Left lobe of liver (tissue), 2 donors: ENCODE measurements around the gene KRT79. TPM values are rescaled to one million over a fixed set of nuclear protein-coding genes. Genes with fewer than 3 reads are reported as not detected.

ENCODE experiments used
- ATAC-seq: fragments of 200-7000 bp; cut with Tn5 transposase; one replicate; pipeline ENCODE4 v1.9.1; 2020; ENCODE audit warnings: mild to moderate bottlenecking, moderate library complexity
- DNase-seq: peaks from one replicate; pipeline ENCODE4 v3.0.0-alpha.2; 2020; ENCODE audit warnings: low spot score
- total RNA-seq: library from RNA; stranded (reverse); gene quantifications from one replicate; pipeline ENCODE4 v1.2.1, GENCODE V29; 2021
- donor health status: DM: no; HTN: no; CAD: no; lungs with moderate emphysema.
- donor health status: DM: no; HTN: yes; CAD: no.

Gene KRT79
- total RNA-seq, 1 donor from 2014 or later: not detected

DNA sequence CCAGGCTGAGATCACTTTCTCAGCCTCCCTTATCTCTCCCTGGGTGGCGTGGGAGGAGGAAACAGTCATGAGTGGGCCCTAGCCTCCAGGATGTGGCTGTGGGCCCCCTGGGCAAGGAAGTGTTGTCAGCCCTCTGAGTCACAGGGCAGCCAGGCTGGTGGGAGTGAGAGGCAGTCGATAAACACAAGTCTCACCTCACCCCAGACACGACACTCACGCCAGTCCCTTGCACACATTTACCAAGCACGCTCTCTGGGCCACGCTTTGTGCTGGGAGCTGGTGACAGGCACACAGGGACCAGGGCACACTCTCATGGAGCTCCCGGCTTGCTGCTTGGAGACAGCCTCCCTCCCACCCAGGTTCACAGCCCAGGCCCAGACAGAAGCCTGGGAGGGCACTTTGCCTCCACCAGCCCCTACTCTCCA is 1.9 kb upstream of the KRT79 start:
- no peak for DNase-seq
- ATAC-seq: no peak

DNA sequence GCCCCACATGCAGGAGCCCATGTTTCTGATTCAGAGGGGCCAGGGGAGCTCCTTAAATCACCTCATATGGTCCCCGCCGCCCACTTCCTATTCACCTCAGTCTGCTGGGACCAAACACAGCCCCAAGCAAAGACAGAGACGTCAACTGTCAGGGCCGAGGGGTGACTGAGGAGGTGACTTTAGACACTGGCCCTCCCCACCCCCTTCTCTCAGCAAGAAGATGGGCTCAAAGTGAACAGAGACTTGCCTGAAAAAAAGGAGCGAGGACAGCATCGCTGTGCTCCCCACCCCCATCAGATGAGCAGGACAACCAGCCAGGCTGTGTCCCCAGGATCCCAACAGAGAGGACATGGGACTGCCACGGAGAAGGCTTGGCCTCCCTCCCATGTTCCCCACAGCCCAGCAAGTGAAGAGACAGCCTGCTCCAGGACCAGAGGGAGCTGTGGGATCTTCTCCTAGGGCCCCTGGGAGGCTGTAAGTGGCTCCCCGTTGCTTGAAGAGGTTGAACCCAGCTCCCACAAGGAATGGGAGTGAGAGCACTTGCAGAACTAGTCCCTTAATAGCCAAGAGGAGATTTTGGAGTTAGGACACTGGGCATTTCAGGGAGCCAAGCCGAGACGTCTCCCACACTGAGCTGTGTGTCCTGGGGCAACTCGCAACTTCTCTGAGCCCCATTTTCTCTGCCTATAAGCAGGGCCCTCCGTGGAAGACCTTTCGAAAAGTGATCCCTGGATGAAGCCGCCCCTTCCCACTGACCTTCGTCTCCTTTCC is 1.3 kb upstream of the KRT79 start:
- ATAC-seq: no peak
- no peak for DNase-seq

DNA sequence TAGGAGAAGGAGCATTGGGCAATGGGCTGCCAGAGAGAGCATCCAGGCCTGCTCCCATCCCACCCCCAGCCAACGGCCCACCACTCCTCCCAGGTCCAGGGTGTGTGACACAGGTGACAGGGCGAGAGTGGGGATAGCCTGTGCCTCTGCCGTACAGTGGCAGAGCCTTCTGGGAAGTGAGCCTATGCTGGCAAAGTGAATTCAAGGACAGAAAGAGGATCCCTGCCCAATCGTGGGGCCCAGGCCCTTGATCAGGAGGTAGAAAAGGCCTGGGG is 553 bp upstream of the KRT79 start:
- DNase-seq (no peak), ATAC-seq (no peak)

DNA sequence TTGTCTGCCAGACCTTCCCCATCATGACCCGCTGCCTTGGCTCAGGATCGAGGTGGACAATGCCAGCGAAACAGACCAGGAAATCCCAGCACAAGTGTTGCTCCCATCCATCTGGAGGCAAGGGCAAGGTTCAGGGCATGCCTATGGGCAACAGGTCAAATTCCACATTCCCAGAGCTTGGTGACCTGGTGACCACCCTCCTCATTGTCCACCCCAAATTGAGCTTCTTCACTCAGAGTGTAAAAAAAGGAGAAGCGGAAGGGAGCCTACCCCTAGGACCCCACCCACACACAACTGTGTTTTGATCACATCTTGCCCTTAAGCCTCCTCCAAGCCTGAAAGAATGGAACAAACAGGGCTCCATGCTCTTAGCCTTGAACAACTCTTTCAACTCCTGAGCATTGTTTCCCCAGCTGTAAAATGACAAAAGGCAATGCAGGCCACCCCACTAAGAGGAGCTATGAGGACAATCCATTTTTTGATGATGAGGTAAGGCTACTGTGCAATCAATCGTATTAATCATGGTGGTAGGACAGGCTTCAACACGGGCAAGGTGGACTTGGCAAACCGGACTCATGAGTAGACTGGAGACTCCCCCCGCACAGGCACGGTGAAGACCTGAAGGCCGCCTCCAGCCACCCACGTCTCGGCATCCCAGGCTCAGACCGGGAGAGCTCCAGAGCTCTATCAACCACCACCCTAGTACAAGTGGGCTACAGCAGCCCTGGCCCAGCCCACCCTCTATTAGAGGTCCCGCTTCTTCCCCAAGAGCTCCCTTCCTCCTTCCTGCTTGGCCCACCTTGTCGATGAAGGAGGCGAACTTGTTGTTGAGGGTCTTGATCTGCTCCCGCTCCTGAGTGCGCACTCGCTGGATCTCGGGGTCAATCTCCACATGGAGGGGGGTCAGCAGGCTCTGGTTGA is 866 bp downstream of the KRT79 start:
- no peak for ATAC-seq
- DNase-seq: no peak

DNA sequence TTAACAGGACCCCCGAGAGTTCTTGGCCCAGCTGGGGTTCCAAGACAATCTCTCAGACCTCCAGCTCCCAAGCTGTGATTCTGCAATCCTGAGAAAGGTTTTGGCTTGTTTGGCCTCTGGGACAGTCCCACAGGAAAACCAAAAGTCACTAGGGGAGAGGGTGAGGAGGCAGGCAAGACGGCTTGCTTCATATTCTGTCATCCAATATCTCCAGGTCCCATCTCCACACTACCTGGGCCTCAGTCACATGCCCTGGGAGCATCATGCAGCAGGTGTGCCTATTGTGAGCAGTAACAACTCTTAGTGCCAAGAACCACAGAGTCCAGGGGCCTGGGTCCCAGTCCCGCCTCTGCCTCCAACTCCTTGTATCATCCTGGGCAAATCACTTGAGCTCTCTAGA is 1.7 kb downstream of the KRT79 start:
- DNase-seq: no peak
- no peak for ATAC-seq

DNA sequence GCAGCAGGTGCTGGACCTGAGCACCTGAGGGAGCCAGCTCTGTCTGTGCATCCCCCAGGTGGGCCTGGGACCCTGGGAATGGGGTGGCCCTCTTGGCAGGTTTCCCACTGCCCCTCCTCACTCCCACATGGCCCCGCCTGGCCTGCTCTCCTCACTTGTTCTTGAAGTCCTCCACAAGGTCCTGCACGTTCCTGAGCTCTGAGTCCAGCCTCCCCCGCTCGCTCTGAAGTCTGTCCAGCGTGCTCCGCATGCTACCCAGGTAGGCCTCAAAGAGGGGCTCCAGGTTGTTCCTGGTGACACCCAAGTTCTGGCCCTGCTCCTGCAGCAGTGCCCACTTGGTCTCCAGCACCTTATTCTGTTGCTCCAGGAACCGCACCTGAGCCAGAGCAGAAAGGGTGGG is 2.9 kb downstream of the KRT79 start:
- ATAC-seq (no peak), DNase-seq (no peak)

DNA sequence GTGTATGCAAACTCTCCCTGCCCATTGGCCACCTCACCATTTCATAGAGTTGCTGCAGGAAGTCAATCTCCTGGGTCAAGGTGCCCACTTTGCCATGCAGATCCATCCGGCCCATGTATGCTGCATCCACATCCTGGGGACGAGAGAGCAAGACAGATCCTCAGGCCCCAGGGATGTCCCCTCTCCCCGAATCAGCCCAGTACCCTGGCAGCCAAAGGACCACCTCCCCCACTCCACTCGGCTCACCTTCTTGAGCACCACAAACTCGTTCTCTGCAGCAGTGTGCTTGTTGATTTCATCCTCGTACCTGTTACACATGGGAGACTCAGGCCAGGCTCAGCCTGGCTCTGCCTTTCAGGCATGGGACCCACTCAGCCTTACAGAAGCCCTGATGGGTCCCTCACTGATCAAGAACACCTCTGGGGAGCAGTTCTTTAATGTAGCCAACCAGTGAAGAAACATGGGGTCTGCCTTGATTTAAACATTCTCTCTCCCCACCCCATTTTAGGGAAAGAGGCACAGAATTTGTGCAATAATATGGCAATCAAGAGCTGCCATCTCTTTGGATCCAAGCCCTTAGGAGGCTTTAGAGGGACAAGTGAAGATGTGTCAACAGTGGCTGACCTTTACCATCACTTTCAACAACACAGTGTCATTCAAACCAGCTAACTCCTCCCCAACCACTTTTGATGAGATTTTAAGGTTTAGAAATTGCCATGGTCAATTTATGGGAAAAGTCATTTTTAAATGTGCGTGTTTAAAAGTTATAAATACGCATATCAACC is 3.9 kb downstream of the KRT79 start:
- ATAC-seq (no peak), DNase-seq (no peak)

DNA sequence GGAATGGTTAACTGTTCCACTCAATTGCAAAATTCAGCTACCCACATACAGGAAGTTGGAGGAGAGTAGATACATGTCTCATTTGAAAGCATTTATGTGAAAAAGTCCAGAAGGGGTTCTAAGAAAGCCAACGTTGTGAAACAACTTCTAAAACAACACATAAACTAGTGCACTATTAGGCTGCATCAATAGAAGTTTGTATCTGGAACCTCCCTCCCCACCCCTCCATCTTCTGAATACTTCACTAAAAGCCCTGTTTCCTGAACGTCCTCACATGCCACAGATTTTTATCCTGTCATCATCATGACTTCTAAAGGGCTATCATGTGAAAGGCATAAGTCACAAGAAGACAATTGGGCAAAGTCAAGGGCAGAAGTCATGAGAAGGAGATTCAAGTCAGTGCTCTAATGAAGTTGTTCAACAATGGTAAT is 5.5 kb downstream of the KRT79 start:
- ATAC-seq: no peak

DNA sequence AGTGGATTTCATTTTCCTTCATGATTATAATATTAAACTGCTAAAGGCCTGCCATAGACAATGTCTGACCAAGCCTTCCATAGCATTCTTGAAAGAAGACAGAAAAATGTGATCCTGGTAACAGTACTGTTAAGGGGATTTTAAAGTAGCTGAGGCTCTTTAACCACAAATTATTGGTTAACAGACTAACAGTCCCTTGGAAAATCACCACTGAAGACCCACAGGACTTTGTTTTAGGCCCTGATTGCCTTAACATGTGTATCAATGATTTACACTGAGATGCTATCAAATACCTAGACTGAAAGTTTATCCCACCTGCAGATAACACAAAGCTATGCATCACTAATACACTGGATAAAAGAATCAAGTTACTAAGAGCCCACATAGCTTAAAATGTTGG is 6.0 kb downstream of the KRT79 start:
- DNase-seq: no peak
- no peak for ATAC-seq

More for the DNA sequence above, 5.5 kb downstream of the KRT79 start:
- no peak for DNase-seq

DNA sequence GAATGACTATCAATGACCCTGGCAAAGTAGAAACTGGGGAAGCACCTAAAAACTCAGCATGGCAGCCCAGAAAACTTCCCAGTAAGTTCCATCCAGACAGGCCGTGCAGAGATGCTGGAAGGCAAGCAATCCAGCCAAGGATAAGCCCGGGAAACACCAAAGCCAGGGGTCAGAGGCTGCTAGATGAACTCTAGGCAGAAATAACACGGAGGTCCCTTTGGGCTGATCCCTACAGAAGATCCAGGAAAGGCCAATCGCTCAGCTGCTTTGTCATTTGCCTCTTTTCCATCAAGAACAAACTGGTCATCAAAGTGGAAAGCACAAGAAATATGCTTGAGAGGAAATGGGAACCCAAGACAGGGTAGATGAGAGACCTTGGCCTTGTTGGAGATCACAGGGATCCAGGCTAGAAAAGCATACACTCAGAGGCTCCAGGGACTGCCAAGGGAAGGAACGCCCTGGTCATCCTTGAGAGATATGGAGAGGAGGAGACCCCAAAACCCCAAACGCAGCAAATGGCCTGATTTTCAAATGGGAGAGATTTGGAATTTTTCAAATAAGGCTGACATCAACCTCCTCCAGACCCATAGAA is 6.5 kb downstream of the KRT79 start:
- DNase-seq (no peak), ATAC-seq (no peak)

DNA sequence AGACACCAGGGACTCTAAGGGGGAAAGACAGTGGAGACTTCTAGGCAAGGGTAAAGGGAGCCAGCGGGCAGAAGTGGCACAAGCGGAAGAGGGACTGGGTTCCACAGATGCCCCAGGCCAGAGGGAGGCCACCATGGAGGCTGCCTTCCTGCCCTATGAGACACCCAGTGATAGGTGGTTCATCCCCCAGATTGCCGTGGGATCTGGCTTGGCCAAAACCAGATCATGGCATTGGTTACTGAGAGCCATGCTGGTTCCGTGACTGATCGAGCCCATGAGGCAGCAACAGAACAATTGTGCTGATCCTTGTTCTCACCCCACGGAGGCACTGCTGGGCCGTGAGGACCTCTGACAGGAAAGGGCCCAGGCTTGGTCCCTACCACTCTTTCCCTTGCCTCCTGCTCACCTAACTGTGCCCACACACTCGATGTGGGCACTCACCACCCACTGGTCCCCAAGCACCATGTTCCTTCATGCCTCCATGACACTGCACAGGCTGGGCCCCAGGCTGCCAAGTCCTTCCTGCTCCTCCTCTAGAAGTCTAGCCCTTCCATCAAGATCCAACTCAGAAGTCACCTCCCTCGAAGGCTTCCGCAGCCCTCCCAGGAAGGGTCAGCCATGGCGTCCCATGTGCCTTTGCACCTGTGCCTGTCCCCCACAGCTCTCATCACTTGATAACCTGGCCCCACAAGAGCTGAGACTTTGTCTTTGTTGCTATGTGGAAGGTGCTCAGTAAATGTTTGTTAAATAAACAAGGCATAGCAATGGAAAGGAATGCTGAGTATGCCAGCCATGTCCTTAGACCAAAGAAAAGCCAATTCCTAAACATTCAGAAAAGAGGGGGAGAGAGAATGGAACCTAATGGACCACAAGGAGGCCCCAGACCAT is 7.3 kb downstream of the KRT79 start:
- DNase-seq (no peak), ATAC-seq (no peak)

DNA sequence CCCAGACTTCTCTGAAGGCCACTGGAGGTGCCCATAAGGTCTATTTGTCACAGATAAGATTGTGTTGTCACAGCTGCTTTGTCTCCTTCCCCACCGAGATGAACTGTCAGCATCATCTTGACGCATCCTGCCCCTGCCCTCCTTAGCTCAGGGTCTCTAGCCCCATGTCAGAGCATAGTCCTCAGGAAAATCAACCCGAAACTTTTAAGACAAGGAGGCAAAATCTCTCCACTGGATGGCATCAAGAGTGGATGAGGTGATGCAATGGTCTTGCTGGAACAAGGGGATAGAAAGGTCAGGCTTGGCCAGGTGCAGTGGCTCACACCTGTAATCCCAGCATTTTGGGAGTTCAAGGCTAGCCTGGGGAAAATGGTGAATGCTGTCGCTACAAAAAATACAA is 8.2 kb downstream of the KRT79 start:
- DNase-seq (no peak), ATAC-seq (no peak)

DNA sequence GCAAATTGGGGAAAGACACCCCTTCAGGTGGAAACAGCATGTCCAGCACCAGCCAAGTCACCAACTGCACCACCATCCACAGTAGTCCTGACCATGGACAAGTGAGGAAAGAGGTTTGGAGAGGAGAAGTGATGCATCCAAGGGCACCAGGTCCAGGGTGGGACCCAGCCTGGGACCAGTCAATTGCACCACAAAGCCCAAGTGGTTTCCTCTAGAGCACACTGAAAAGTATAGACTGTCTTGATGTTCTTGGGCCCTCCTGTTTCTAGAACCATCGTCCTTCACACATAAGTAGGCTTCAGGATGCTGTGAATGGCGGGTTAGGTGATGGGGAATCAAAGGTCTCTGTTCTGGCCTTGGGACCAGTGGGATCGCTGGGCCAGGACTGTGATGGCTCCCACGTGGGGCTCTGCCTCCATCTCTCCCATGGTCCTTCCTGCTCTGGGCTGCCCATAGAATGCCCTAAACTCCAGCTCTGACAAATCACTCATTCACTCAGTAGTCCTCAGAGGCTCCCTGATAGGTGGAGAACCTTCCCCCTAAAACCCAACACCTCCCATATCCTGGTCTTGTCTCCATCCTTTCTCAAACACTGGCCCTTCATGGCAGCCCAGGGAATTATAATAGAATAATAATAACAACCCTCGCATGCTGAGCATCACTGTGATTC is 9.2 kb downstream of the KRT79 start:
- DNase-seq (no peak), ATAC-seq (no peak)

DNA sequence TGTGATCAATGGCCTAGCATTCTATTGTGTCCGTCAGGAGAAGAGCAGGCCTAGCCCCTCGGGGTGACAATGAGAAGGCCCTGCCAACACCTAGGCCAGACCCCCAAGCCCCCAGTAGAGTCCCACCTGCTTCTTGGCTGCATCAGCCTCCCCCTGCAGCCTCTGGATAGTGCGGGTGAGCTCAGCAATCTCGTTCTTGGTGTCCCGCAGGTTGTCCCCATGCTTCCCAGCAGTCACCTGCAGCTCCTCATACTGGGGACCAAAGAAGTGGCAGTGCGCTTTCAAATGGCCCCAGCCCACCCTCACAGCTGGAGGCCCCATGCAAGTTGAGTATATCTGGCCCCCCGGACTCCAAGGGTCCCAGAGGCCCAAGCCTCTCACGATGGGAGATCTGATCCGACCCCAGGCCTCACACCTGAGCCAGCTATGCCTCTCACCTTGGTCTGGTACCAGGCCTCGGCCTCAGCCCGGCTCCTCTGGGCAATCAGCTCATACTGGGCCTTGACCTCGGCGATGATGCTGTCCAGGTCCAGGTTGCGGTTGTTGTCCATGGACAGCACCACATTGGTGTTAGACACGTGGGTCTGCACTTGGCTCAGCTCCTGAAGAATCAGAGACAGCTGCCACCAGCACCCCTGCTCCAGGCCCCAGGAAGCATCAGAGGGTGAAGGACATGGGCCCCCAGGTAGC is 10.2 kb downstream of the KRT79 start:
- DNase-seq (no peak), ATAC-seq (no peak)

DNA sequence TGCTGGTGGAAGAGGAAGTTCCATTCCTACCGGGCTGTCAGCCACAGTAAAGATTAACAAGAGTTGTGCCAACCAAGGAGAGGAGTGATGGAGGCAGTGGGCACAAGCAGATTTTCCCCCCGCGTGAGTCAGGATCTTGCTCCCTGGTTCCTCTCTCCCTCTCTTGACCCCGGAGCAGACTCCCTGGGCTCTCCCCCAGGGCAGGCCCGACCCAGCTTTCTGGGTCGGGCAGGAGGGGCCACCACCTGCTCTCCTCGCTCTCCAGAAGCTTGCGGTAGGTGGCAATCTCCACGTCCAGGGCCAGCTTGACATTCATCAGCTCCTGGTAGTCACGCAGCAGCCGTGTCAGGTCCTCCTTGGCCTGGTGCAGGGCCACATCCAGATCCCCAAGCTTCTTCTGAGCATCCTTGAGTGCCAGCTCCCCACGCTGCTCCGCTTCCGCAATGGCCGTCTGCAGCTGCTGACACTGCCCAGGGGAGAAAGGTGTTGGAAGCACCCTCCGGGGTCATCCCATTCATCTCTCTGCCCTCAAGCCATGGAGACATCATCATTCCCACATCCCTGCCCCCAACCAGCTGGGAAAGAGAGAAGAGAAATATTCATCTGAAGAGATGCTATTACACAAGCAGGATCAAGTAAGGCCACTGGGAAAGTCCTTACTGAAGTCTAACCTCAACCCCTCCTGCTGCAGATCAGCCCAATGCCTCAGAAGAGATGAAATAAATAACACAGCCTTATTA is 11.2 kb downstream of the KRT79 start:
- DNase-seq (no peak), ATAC-seq (no peak)

DNA sequence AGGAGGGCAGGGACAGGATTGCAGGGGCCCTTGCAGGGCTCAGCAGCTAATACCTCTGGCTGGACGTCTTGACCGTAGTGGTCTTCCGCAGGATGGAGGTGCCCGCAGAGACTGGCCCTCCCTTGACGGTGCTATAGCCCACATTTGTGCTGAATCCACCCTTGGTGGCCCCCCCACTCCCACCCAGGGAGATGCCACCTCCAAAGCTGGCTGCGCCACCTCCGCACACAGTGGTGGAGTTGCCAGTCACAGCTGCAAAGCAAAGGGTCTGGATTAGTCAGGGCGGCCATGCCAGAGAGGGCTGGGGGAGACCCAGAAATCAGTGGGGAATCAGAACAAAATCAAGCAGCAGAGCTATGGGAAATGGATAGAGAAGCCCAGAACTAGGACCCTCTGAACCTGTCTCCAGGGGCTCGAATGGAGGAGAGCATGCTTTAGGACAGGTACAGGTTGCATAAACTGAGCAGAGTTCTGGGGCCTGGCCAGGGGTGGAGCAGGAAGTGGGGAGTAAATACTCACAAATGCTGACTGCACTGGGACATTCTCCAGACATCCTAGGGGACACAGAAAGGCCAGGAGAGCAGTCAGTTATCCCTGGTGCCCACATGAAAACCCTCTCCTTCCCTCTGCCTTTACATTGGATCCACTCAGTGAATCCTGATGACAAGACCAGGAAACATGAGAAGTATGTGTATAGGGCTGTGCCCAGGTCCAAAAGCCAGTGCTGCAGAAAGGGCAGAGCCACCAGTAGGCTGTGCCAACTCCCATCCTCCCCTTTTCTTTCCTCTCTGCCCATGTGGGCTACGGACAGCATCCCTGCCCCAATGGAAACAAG is 12.1 kb downstream of the KRT79 start:
- no peak for ATAC-seq
- DNase-seq: no peak

DNA sequence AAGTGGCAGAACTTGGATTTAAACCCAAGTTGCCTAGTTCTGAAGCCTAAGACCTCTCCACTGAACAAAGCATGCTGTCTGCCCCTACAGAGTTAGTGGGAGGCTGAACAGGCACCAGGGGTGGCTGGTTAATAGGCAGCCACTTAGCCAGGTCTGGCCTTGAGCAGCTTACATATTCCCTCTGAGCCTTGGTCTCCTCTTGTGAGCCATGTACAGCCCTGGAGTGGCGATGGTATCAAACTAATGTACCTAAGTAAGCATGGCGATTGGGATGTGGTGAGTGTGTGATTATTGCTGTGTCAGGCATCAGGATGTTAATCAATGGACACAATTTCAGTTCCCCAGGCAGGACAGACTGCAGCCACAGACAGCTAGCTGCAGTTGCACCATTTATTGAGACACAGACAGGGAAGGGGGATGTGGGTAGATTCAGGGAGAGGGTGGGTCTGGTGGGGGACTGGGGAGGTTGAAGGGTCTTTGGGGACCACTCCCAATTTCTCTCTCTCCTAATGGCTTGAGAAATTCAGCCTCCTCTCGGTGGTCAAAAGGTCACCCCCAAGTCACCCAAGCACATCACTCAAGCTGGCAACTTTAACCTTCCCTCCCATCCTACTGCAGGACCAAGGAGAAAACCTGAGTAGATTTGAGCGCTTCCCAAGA is 12.9 kb downstream of the KRT79 start:
- ATAC-seq: no peak
- no peak for DNase-seq
